ENCODE results near the gene SNAP29.
"Not testable (repeated sequence)": the region's sequence is repeated elsewhere in the genome, so short reads cannot be mapped to it uniquely, and the experiment has no call there.

GRCh38 chr22:20930435-20930834 is 71.6 kb downstream of the SNAP29 start:
- not testable (repeated sequence) for TF ChIP-seq RARB, ZNF8, OSR1 (CRISPR knock-in tag; IDR thresholded peaks at IDR 0.05)
- TF ChIP-seq, protein P1, sequence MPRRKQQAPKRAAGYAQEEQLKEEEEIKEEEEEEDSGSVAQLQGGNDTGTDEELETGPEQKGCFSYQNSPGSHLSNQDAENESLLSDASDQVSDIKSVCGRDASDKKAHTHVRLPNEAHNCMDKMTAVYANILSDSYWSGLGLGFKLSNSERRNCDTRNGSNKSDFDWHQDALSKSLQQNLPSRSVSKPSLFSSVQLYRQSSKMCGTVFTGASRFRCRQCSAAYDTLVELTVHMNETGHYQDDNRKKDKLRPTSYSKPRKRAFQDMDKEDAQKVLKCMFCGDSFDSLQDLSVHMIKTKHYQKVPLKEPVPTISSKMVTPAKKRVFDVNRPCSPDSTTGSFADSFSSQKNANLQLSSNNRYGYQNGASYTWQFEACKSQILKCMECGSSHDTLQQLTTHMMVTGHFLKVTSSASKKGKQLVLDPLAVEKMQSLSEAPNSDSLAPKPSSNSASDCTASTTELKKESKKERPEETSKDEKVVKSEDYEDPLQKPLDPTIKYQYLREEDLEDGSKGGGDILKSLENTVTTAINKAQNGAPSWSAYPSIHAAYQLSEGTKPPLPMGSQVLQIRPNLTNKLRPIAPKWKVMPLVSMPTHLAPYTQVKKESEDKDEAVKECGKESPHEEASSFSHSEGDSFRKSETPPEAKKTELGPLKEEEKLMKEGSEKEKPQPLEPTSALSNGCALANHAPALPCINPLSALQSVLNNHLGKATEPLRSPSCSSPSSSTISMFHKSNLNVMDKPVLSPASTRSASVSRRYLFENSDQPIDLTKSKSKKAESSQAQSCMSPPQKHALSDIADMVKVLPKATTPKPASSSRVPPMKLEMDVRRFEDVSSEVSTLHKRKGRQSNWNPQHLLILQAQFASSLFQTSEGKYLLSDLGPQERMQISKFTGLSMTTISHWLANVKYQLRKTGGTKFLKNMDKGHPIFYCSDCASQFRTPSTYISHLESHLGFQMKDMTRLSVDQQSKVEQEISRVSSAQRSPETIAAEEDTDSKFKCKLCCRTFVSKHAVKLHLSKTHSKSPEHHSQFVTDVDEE (CRISPR knock-in tag; IDR thresholded peaks at IDR 0.05), result not testable (repeated sequence)
- TF ChIP-seq, protein P2, sequence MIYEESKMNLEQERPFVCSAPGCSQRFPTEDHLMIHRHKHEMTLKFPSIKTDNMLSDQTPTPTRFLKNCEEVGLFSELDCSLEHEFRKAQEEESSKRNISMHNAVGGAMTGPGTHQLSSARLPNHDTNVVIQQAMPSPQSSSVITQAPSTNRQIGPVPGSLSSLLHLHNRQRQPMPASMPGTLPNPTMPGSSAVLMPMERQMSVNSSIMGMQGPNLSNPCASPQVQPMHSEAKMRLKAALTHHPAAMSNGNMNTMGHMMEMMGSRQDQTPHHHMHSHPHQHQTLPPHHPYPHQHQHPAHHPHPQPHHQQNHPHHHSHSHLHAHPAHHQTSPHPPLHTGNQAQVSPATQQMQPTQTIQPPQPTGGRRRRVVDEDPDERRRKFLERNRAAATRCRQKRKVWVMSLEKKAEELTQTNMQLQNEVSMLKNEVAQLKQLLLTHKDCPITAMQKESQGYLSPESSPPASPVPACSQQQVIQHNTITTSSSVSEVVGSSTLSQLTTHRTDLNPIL (CRISPR knock-in tag; IDR thresholded peaks at IDR 0.05; ENCODE audit: low read depth), result not testable (repeated sequence)
